ENCODE results near the gene SNRK. TPM values are rescaled to one million over a fixed set of nuclear protein-coding genes. Genes with fewer than 3 reads are reported as not detected.

Gene SNRK
- total RNA-seq, 4 donors from 2014 or later: 74.5 to 121 (median 102) TPM

GRCh38 chr3:43304126-43304525, 17.8 kb downstream of the SNRK start:
- no peak for TF ChIP-seq CTCF (IDR thresholded peaks at IDR 0.05; ENCODE audit: low read depth)

GRCh38 chr3:43307226-43307625, 20.9 kb downstream of the SNRK start:
- no peak for TF ChIP-seq CTCF (IDR thresholded peaks at IDR 0.05; ENCODE audit: low read depth)

GRCh38 chr3:43307649-43308048, 21.3 kb downstream of the SNRK start:
- TF ChIP-seq CTCF (IDR thresholded peaks at IDR 0.05; ENCODE audit: low read depth): no peak

- TF ChIP-seq CTCF (IDR thresholded peaks at IDR 0.05; ENCODE audit: low read depth): no peak
Measured at GRCh38 chr3:43309372-43310305, 23.3 kb downstream of the SNRK start.

- no peak for TF ChIP-seq CTCF (IDR thresholded peaks at IDR 0.05; ENCODE audit: low read depth)
Measured at GRCh38 chr3:43316783-43317460, 30.6 kb downstream of the SNRK start.

GRCh38 chr3:43317461-43318316, 31.3 kb downstream of the SNRK start:
- no peak for TF ChIP-seq CTCF (IDR thresholded peaks at IDR 0.05; ENCODE audit: low read depth)
